Fibroblast of lung (primary cell): Measurements from ENCODE around the gene FASLG.

Experiments used
- EZH2 ChIP-seq: IDR thresholded peaks from 2 replicates; pipeline ENCODE4 v1.5.1; 2012; ENCODE audit warnings: low read length, control low read depth, mild to moderate bottlenecking; ENCODE audit errors: missing control alignments
- TF ChIP-seq, protein P1 (sequence below), 2 donors: IDR thresholded peaks in 1 of 2; conservative IDR thresholded peaks in 1 of 2; 1 replicate in 1 of 2; 2 replicates in 1 of 2; pipeline ENCODE4 v1.5.1; 2011 to 2012; ENCODE audit warnings: low read length in 2 of 2, control low read depth in 1 of 2, inconsistent platforms in 1 of 2, low read depth in 1 of 2, mild to moderate bottlenecking in 1 of 2

DNA sequence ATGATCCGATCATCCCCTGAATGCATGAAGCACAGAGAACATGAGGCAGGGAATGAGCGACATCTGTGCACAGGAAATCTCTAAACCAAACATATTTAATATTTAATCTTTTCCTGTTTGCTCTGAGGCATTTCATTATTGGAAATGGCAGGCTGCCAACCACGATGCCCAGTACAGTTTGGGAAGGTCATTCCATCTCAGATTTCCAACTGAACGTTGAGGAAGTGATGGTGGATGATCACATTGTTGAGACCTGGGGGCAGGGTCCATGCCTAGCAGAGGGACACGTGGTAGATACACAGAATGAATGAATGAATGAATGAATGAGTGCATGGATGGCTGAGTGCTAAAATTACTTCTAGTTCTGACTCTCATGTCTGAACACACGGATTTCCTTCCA, 15.9 kb upstream of the FASLG start:
- TF ChIP-seq, protein P1, sequence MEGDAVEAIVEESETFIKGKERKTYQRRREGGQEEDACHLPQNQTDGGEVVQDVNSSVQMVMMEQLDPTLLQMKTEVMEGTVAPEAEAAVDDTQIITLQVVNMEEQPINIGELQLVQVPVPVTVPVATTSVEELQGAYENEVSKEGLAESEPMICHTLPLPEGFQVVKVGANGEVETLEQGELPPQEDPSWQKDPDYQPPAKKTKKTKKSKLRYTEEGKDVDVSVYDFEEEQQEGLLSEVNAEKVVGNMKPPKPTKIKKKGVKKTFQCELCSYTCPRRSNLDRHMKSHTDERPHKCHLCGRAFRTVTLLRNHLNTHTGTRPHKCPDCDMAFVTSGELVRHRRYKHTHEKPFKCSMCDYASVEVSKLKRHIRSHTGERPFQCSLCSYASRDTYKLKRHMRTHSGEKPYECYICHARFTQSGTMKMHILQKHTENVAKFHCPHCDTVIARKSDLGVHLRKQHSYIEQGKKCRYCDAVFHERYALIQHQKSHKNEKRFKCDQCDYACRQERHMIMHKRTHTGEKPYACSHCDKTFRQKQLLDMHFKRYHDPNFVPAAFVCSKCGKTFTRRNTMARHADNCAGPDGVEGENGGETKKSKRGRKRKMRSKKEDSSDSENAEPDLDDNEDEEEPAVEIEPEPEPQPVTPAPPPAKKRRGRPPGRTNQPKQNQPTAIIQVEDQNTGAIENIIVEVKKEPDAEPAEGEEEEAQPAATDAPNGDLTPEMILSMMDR (conservative IDR thresholded peaks at IDR 0.05 in 1 of 2, IDR thresholded peaks at IDR 0.05 in 1 of 2; ENCODE audit: low read depth in 1 of 2, low read length in 2 of 2), result no peak
- TF ChIP-seq EZH2, result no peak
